Heart right ventricle (tissue), 16 donors: Measurements from ENCODE around the gene AUTS2. TPM values are rescaled to one million over a fixed set of nuclear protein-coding genes. Genes with fewer than 3 reads are reported as not detected.

Source experiments
- ATAC-seq, 8 donors: fragments of 200-7000 bp; cut with Tn5 transposase; one replicate each; pipeline ENCODE4 v1.9.1; 2020; ENCODE audit warnings: mild to moderate bottlenecking in 8 of 8, moderate library complexity in 8 of 8, moderate number of reproducible peaks in 1 of 8
- DNase-seq, 2 donors: peaks; one replicate each; pipeline ENCODE4 v3.0.0-alpha.2; 2020
- H3K27ac ChIP-seq, 10 donors: fragments of 200-600 bp; sonication (generic) in 2 of 10; one replicate each; pipeline versions ENCODE4 v1.5.0 to v1.8.0; 2020 to 2022; ENCODE audit warnings: mild to moderate bottlenecking in 3 of 10
- H3K27me3 ChIP-seq, 7 donors: fragments of 200-600 bp; one replicate each; pipeline ENCODE4 v1.8.0; 2021 to 2022; ENCODE audit warnings: mild to moderate bottlenecking in 2 of 7
- H3K36me3 ChIP-seq, 9 donors: fragments of 200-600 bp; sonication (generic) in 1 of 9; one replicate each; pipeline versions ENCODE4 v1.5.0 to v1.8.0; 2020 to 2022; ENCODE audit warnings: mild to moderate bottlenecking in 2 of 9
- H3K4me1 ChIP-seq, 9 donors: fragments of 200-600 bp; sonication (generic) in 1 of 9; one replicate each; pipeline versions ENCODE4 v1.5.0 to v1.8.0; 2020 to 2022; ENCODE audit warnings: mild to moderate bottlenecking in 4 of 9
- H3K4me3 ChIP-seq, 10 donors: fragments of 200-600 bp; sonication (generic) in 2 of 10; one replicate each; pipeline versions ENCODE4 v1.5.0 to v1.8.0; 2020 to 2022; ENCODE audit warnings: mild to moderate bottlenecking in 7 of 10, moderate library complexity in 2 of 10
- H3K9me3 ChIP-seq, 11 donors: fragments of 200-600 bp in 10 of 11; sonication (generic) in 2 of 11; one replicate each; pipeline versions ENCODE4 v1.5.0 to v1.8.0; 2013 to 2022; ENCODE audit warnings: mild to moderate bottlenecking in 2 of 11, control low read depth in 1 of 11, moderate library complexity in 1 of 11
- WGBS, 2 donors: extraction: QIAGEN DNeasy Blood & Tissue Kit; methylation state at CpG; one replicate each; pipeline ENCODE4 v1.1.7; 2013; ENCODE audit warnings: inconsistent platforms in 1 of 2; 5-methylcytosine and 5-hydroxymethylcytosine counted together
- intact Hi-C, 10 donors: fragments of 100-400 bp; cut with DNase I; formaldehyde crosslinking; loops; one replicate each; pipeline versions ENCODE4 v1.11.1 to v1.14.2; 2022
- polyA plus RNA-seq, 2 donors: library from polyadenylated mRNA; stranded (reverse); fragments of 200-250 nt; gene quantifications; one replicate each; pipeline ENCODE4 v1.2.3, GENCODE V29; 2013
- total RNA-seq, 10 donors: library from RNA; stranded (reverse); fragmentation: NEBNext Ultra II Directional in 3 of 10; extraction: Animal tissue kit (Norgen Biotek cat#: 25700) in 3 of 10; gene quantifications; one replicate each; pipeline versions ENCODE4 v1.2.1 to v1.2.4, GENCODE V29; 2021 to 2023
- TF ChIP-seq, protein P1 (sequence below), 9 donors: fragments of 200-600 bp; sonication (generic) in 2 of 9; IDR thresholded peaks; one replicate each; pipeline versions ENCODE4 v1.5.0 to v1.8.0; 2021 to 2022; ENCODE audit warnings: antibody characterized with exemption in 9 of 9, mild to moderate bottlenecking in 5 of 9, moderate library complexity in 1 of 9
- donor health status: Arrhythmogenic right ventricular cardiomyopathy.
- donor health status: ischemic (EF 13 %, LVEDD 7.1; RV severe dilation, severe dysfunction).
- donor health status: healthy with polysubstance abuse.
- donor health status: DM: no; HTN: yes; CAD: no.
- donor health status: DM: no; HTN: no; CAD: no.
- donor health status: ischemic (EF 25% LVEDD 6.9; RV normal size, moderate dysfunction).
- donor health status: ischemic (EF 25% LVEDD 5.7; RV mildly dilated, moderate dysfunction).
- donor health status: healthy.
- donor health status: DM: yes; HTN: yes; CAD: no.
- donor health status: Ischemic cardiomyopathy.
- donor health status: ischemic (EF 35%, LVEDD 5.7; RV mildly dilated, moderate dysfunction).
- donor health status: nonischemic (EF 11% LVEDD 7.7; RV severe dilation, severe dysfunction).
- donor health status: DM: yes; HTN: yes; CAD: no.
- donor health status: PGD.
- donor health status: ischemic (EF 29% LVEDD 5.4; RV normal size, mild dysfunction).
- donor health status: nonischemic (EF 23%, LVEDD 6.1; RV moderate dilation, normal function).

AUTS2 gene
- total and polyA plus RNA-seq, 12 donors = 1.6 to 11.2 (median 7.3) TPM

DNA sequence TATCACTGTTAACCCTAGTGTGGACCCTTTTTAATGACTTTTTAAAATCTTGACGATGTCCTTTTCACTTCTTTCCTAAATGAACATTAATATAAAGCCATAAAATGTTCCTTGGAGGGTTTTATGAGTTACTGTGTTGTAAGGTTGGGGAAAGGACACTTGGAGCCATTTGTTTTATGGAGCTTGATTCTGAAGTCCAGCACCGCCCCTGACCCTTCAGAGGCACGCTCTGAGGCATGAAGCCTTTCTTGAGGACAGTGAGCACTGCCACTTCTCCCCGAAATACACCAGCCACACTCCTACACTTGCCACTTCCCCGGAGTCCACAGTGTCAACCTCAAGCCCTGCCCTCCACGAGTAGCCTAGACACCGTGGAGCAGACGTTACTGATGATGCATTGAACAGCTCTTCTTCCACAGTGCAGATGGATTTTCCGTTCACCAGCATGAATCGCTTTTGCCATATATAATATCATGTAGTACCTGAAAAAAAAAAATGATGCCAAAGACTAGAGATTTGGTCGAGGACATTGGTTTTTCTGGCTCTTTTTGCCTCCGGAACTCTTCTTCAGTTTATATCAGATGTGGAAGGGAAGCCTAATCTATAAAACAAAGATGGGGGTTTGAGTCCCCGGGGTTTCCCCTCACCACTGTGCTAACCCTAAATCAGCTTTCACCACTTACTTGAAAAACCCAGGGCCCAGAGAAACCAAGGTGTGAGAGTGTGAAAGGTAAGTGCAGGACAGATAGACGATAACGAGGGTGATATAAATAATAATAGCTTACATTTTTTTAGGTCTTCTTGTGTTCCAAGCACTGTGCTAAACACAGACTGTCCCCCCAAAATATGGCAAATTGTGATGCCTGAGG is 881.1 kb downstream of the AUTS2 start:
- intact Hi-C loops = no loop called here
- no peak for DNase-seq
- no peak overlapping the region for H3K4me3 ChIP-seq
- H3K4me1 ChIP-seq = peaks cover 0 to 32% (median 25%) of the 10 kb centered on the region in 9 donors
- 96 to 98% methylated on average over 15 of the region's 15 CpGs for WGBS, 2 donors
- H3K27me3 ChIP-seq = no peaks in the 10 kb centered on the region
- TF ChIP-seq, protein P1, sequence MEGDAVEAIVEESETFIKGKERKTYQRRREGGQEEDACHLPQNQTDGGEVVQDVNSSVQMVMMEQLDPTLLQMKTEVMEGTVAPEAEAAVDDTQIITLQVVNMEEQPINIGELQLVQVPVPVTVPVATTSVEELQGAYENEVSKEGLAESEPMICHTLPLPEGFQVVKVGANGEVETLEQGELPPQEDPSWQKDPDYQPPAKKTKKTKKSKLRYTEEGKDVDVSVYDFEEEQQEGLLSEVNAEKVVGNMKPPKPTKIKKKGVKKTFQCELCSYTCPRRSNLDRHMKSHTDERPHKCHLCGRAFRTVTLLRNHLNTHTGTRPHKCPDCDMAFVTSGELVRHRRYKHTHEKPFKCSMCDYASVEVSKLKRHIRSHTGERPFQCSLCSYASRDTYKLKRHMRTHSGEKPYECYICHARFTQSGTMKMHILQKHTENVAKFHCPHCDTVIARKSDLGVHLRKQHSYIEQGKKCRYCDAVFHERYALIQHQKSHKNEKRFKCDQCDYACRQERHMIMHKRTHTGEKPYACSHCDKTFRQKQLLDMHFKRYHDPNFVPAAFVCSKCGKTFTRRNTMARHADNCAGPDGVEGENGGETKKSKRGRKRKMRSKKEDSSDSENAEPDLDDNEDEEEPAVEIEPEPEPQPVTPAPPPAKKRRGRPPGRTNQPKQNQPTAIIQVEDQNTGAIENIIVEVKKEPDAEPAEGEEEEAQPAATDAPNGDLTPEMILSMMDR (IDR thresholded peaks at IDR 0.05) = no peak
- peaks cover 0 to 7% (median 0%) of the 10 kb centered on the region in 11 donors for H3K9me3 ChIP-seq
- ATAC-seq = no peak
- no peak overlapping the region for H3K27ac ChIP-seq
- no peaks in the 10 kb centered on the region for H3K36me3 ChIP-seq

GRCh38 chr7:70480927-70481569 is 882.8 kb downstream of the AUTS2 start:
- ATAC-seq = no peak
- 84 to 91% methylated on average over 8 of the region's 8 CpGs for WGBS, 2 donors

GRCh38 chr7:70481570-70482123 is 883.4 kb downstream of the AUTS2 start:
- Histone ChIP-seq H3K27me3 (no peaks in the 10 kb centered on the region), H3K27ac (no peak overlapping the region), H3K36me3 (no peaks in the 10 kb centered on the region), H3K9me3 (peaks cover 0 to 19% (median 0%) of the 10 kb centered on the region in 11 donors), H3K4me3 (no peak overlapping the region), H3K4me1 (peaks cover 0 to 14% (median 9%) of the 10 kb centered on the region in 9 donors)
- DNase-seq = no peak
- intact Hi-C loops = no loop called here
- TF ChIP-seq, protein P1 (IDR thresholded peaks at IDR 0.05) = no peak
- WGBS, 2 donors = 96% methylated on average over 8 of the region's 8 CpGs
- no peak for ATAC-seq

More at GRCh38 chr7:70480927-70481569, 882.8 kb downstream of the AUTS2 start:
- intact Hi-C loops = no loop called here
- H3K27ac ChIP-seq = no peak overlapping the region
- H3K4me3 ChIP-seq = no peak overlapping the region
- no peaks in the 10 kb centered on the region for H3K36me3 ChIP-seq
- DNase-seq = no peak
- H3K27me3 ChIP-seq = no peaks in the 10 kb centered on the region
- peaks cover 0 to 20% (median 13%) of the 10 kb centered on the region in 9 donors for H3K4me1 ChIP-seq
- TF ChIP-seq, protein P1 (IDR thresholded peaks at IDR 0.05) = no peak
- peaks cover 0 to 19% (median 0%) of the 10 kb centered on the region in 11 donors for H3K9me3 ChIP-seq

DNA sequence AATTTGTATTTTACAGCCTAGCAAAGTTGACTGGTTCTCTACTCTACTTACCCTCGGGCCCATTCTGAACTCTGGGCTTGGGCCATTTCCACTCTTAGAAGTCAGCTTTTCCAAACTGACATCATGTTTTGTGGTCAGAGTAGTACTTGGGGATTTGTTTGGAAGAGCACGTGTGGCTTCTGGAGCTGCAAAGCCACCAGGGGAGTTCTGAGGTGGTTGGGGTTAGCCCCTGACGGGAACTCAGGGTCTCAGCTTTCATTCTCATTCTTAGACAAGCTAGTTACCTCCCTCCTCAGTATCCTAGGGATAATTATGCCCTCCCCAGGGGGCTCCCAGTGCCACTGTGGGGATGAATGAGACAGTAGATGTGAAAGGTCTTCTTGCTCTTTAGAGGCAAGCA is 886.0 kb downstream of the AUTS2 start:
- DNase-seq (no peak), ATAC-seq (no peak)
- peaks cover 0 to 19% (median 0%) of the 10 kb centered on the region in 11 donors for H3K9me3 ChIP-seq
- no peak overlapping the region for H3K4me3 ChIP-seq
- WGBS, 2 donors = 85 to 87% methylated on average over 3 of the region's 3 CpGs
- H3K36me3 ChIP-seq = no peaks in the 10 kb centered on the region
- no peak overlapping the region for H3K27ac ChIP-seq
- TF ChIP-seq, protein P1 (IDR thresholded peaks at IDR 0.05) = no peak
- peaks cover 0 to 1% (median 0%) of the 10 kb centered on the region in 9 donors for H3K4me1 ChIP-seq
- H3K27me3 ChIP-seq = no peaks in the 10 kb centered on the region
- intact Hi-C loops = no loop called here
